GM19328 (cell line): ENCODE data around the gene LMO2.
"Not testable (repeated sequence)": the region's sequence is repeated elsewhere in the genome, so short reads cannot be mapped to it uniquely, and the experiment has no call there.

Experiments
- ATAC-seq: cut with Tn5 transposase; IDR thresholded peaks from one replicate; pipeline ENCODE4 v1.9.1; 2021; ENCODE audit warnings: mild to moderate bottlenecking, moderate library complexity; ENCODE audit not compliant: unreplicated experiment

LMO2 gene

GRCh38 chr11:33891714-33892327, at the start of gene LMO2:
TSS of gene LMO2 (minus strand) at chr11:33892076. CDS start at chr11:33869716, 22,360 bp downstream.
- ATAC-seq = no peak

DNA sequence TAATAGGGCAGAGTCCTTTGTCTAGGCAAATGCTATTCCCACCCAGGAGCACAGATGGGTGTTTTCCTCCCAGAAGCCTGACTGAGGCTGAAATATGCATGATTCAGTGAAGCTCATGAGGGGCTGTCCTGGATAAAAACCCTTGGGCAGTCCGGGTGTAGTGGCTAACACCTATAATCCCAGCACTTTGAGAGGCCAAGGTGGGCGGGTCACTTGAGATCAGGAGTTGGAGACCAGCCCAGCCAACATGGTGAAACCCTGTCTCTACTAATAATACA, 48.6 kb upstream of the LMO2 start:
- ATAC-seq = no peak

GRCh38 chr11:33936725-33937604, 45.1 kb upstream of the LMO2 start:
- ATAC-seq = no peak

- no peak for ATAC-seq
These were observed 43.9 kb upstream of the LMO2 start for GRCh38 chr11:33935461-33936456.

DNA sequence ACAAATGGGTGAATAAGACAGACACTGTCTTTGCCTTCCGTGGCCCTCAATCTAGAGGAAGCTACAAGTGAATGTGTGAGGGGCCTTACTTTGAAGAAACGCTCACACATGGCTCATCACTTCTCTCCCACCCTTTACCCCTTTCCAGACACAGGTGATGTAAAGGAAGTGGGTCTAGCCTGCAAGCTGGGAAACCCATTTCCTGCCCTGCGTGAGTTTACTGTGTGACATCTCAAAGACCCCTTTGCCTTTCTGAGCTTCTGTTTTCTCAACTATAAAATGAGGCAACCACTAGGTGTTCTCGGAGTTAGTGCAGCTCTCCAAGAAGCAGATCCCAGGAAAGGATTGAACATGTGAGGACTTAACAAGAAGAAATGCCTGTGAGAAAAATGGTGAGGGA, 43.1 kb upstream of the LMO2 start:
- no peak for ATAC-seq

DNA sequence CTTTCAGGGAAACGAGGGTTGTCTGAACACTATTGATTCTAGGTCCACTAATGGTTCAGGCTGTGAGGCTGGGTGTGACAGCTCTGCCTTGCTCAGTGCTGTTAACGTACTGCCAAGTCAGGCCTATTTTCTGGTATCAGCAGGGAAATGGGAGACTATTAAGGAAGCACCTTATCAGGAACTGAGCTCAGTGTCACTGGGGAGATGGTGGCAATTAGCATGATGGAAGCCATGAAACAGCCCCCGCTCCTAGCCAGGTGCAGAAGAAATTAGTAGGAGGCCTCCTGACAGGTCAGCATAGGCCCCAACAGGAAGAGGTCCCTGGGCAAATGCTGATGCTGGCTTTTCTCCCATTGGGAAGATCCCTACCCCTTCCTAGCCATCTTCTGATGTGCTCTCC, 42.6 kb upstream of the LMO2 start:
- ATAC-seq = no peak

DNA sequence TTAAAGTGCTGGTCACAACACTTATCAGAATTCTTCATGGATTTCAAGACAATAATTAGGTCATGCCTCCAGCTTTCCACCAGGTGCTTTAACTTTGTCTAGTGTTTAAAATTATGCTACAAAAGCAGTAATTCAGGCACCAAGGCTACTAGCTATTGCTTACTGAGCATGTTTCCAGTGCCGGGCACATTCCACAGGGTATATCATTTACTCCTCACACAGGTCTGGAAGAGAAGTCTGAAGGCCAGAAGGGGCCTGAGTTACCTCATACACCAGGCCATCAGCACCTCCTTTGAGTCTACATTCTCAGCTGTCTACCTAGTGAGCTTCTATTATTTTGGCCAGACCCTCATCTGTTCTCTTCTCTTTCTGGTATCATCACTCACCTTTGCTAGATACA, 41.7 kb upstream of the LMO2 start:
- ATAC-seq = no peak

DNA sequence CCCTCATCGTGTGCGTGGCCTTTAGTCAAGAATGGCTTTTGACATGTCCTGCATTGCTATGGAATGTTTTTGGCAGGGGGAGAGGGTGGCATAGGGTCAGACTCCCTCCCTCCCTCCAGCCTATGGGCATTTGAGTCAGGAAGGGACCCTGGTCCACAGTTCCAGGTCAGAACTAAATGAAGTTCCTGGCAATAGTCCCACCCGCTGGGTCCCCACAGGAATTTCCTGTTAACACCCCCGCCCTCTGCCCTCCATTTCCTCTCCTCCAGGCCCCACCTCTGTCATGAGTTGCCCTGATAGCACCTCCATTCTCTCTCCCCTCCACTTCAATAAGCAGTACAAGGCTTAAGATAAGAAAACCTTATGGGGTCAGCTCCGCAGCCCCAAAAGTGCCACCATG, 40.8 kb upstream of the LMO2 start:
- ATAC-seq = no peak

DNA sequence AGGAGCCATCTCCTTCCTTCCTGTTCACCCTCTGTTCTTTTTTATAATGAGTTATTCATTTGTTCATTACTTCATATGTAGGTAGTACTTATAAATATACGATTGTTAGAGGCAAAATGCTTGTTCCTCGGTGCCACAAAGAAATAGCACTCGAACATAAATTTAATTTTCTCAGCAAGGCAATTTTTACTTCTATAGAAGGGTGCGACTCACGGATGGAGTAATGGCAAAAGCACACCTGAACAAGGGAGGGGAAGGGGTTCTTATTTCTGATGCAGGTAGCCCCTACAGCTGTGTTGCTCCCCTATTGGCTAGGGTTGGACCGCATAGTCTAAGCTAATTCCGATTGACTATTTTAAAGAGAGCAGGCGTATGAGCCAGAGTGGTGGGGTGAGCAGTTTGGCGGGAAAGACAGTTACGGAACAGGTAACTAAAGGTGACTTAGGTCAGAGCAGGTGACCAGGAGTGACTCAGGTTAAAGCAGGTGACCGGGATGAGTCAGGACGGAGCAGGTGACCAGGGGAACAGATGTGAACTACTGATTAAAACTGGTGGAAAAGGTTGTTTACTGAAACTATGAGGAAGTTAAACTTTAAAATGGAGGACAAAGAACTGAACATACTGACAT, 40.0 kb upstream of the LMO2 start:
- ATAC-seq = not testable (repeated sequence)

- no peak for ATAC-seq
These were observed 39.2 kb upstream of the LMO2 start for GRCh38 chr11:33931067-33931466.

DNA sequence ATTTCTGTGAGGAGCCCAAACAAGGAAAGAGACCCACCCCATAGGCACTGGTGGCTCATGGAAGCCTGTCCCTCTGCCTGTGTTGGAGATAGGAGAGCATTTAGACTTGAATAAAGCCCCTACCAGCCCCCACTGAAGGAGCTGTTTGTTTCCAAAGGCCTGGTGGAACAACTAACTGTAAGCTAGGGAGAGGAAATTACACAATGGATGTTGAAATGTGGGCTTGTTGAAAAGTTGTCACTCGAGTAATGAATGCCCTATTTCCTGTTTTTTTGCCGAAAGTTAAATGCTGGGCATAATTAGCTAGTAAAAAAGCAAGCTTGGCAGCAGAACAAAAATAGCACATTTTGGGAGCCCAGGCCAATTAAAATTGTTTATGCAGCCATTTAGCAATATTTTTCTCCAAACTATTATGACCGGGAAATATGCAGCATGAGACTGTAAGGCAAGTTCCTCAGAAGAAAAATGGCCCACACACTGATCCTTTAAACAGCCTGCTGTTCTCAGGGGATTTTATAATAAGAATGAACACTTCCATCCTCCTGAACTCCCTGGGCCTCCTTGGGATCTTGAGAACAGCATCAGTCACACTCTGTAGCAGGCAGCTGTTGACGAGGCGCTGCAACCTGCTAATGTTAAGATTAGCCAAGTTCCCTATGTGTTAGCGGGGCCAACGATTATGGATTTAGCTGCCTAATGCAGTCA, 38.6 kb upstream of the LMO2 start:
- no peak for ATAC-seq

DNA sequence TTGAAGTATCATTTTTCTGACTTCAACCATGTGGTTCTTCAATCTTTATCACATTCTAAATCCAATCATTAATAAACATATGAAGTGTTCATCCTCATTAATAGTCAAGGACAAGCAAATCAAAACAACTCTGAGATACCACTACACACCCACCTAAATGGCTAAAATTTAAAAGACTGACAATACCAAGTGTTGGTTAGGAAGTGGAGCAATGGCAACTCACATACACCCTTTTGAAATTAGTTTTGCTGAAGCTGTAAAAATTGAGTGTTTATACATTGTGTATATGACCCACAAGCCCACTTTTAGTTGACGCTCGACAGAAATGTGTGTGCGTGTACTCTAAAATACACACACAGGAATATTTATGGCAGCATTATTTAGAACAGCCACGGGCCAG, 36.7 kb upstream of the LMO2 start:
- no peak for ATAC-seq

DNA sequence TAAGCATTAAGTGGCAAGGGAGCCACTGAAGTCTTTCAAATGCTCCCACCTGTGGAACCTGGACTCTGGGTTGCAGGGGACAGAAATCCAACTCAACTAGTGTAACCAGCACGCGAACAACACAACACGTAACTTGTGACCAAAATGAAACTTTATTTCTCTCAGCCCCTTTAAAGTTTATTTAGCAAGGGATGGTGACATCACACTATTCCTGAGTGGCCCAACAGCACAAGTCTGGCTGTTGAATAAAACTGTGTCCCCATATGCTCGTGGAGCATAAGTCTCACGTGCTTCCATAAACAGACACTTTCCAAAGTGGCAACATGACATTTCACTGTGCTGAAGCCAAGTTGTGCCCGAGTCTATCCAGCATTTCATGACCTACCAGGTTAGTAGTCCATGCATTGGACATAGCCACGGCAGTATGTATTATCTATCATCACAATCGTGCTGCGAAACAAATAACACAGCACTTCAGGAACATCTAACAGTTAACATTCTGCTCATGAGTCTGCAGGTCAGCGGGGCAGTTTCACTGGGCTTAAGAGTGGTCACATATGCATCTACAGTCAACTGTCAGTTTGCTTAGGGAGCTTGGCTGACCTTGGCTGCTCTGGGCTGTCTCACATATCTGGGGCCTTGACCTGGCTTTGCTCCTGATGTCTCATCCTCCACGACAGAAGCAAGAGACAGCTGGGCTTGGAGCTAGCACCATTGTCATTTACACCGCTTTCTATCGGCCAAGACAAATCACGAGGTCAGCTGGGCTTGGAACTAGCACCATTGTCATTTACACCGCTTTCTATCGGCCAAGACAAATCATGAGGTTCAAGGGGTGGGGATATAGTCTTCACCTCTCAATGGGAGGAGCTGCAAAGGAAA, 35.0 kb upstream of the LMO2 start:
- ATAC-seq = no peak

- ATAC-seq = no peak
These were observed 32.5 kb upstream of the LMO2 start for GRCh38 chr11:33924341-33924740.

- ATAC-seq = no peak
These were observed 31.8 kb upstream of the LMO2 start for GRCh38 chr11:33923626-33924025.

DNA sequence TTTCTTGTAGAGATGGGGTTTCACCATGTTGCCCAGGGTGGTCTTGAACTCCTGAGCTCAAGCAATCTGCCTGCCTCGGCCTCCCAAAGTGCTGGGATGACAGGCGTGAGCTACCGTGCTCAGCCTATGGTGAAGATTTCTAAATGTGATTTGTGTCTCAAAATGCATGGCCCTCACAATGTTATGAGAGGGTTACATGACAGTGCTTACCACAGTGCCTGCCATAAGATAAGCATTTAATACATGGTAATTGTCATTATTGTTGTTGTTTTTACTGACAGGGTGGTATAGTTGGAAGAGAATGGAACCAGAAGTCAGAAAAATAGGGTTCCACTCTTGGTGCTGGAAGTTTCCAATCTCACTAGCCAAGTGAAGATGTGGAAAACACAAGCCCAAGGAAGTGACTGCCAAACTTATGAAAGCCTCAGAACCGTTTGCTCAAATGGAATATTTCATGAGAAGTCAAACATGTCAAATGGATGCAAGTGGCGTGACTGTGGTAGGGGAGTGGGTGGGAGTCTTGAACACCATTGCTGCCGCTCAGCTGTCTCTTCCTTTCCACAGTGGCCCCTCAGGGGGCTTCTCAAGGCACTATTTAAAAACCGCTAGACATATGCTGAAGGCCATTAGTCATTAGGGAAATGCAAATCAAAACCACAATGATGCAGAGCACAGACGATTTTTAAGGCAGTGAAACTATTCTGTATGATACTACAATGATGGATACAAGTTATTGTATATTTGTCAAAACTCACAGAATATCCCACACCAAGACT, 29.1 kb upstream of the LMO2 start:
- peak; percentile 87 for ATAC-seq

GRCh38 chr11:33919645-33920044, 27.8 kb upstream of the LMO2 start:
- no peak for ATAC-seq

DNA sequence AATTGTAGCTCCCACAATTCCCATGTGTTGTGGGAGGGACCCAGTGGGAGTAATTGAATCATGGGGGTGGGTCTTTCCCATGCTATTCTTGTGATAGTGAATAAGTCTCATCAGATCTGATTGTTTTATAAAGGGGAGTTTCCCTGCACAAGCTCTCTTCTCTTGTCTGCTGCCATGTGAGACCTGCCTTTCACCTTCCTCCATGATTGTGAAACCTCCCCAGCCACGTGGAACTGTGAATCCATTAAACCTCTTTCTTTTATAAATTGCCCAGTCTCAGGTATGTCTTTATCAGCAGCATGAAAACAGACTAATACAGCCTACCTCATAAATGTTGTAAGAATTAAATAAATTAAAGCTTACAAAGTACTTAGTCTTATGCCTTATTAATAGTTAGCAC, 25.5 kb upstream of the LMO2 start:
- ATAC-seq = not testable (repeated sequence)

GRCh38 chr11:33916736-33917135, 24.9 kb upstream of the LMO2 start:
- ATAC-seq = no peak
